ENCODE results near the gene HDAC4.

HDAC4 gene

DNA sequence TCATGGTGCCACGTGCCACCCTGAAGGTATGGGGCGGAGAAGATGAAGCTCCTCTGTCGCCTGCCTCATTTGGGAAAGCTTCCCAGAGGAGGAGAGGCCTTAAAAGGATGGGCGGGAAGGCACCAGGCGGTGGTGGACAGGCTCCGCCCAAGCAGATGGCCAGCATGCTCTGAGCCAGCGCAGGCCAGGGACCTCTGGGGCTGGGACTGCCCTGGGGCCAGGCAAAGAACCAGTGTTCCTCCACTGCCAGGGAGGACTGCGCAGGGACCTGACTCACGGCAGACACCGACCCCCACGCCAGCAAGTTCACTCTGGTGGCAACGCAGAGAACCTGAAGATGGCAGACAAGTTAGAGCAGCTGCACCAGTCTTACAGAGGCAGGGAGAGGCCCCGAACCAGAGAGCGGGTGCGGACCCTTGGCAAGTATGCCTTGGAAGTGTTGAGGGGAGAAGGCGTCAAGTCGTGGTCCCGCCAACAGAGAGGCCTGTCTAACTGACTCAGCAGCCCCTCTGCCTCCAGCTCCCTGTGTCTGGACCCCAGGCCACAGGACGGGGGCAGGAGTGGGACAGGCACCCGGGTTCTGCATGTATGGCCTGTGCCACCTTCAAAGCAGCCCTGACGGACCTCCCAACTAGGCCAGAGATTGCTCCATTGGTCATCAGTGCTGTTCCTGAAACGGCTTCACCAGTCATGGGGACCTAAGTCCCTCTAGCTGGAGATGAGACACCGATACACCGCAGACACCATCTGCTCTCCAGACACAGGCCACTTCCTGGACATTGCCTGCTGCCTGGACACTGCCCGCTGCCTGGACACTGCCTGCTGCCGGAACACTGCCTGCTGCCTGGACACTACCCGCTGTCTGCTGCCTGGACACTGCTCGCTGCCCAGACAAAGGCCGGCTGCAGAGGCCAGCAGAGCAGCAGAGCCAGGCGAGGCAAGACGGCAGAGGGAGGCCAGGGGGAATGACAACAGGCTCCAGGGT is 124.7 kb downstream of the HDAC4 start:
- no peak for DNase-seq

DNA sequence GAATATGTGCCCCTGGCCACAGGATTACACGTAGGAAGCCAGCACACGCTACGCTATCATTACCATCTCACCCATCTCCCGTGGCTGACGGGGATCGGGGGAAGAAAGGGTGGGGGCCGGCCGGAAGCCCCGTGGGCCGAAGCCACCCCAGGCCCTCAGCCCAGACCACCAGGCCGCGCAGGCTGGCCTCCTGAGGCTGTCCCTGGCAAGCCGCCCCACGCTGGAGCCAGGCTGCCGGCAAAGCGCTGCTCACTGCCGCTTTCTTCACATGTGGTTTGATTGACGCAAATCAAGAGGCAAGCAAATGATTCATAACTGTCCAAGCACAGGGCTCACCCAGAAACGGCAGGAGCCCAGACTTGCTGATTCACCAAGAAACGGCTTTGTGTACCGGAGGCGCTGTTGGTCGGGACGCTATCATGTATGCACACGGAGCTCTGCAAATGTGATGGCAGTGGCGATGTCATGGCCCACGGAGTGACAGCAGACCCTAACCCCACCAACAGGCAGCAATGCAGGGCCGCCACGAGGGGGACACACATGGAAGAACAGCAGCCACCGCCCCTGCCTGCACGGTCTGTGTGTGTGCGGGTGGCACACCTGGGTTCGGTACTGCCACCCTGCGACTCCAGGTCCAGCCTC is 125.7 kb downstream of the HDAC4 start:
- peak; percentile 49 for DNase-seq

DNA sequence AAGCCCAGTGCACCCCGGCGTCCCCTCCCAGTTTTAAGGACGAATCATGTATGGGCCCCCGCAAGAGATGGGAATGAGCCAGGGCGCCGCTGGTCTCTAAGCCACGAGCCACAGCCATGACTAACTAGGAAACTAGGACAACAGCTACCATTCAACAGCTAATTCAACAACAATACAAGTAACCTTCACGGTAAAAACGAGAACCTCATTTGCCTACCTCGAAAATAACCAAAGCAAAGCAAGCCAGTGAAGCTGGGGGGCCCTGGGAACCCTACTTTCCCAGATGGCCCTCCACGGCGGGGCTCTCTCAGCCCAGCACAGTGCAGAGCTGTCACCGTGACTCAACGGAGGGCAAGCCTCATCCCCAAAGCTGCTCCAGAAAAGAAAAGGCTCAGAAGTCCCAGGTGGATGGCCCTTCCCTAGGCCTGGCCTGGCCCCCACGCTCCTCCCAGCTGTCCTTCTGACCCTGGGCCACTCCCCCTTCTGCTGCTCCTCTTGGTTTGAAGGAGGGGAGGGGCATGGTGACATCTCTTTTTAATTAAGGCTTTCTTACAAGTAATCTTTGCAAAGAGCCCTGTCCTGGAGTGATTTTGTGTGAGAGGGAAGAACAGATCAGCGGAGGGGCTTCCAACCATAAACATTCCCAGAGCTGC is 126.3 kb downstream of the HDAC4 start:
- peak; percentile 42 for DNase-seq

DNA sequence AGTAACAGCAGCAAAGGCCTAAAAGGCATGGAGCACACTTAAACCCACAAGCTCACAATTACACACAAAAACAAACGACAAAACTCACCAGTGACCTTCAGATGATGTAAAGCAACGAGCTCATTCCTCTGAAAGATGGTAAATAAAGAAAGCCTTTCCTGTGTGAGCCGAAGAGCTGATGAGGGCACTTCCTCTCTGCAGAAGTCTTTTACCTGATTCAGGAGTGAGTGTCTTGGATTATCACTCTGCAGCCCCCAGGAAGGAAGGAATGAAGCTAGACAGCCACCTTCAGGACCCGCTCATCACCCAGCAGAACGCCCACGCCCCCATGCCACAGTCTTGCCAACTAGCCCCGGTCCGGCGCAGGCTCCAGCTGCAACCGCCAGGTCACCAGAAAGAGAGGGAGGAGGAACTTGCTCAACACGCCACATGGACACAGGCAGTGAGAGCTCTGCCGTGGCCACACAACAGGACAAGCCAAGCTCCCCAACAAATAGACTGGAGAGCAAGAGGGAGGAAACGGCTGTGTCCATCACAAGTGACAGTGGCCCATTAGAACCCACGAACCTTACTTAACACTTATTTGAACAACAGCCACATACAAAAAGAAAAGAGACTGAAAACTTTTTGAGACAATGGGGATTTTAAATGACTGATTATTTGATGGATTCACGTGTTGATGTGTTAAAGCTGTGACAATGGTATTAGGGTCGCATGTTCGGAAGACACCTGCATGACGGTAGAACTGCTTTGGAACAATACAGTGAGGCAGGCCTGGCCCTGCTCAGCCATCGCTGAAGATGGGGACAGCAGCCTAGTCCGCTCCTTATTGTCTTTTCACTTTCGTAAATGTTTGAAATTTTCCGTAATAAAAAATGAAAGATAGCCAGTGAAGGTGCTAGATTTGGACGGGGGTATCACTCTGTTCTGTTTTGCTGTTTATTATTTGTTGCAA is 127.3 kb downstream of the HDAC4 start:
- DNase-seq: no peak

DNA sequence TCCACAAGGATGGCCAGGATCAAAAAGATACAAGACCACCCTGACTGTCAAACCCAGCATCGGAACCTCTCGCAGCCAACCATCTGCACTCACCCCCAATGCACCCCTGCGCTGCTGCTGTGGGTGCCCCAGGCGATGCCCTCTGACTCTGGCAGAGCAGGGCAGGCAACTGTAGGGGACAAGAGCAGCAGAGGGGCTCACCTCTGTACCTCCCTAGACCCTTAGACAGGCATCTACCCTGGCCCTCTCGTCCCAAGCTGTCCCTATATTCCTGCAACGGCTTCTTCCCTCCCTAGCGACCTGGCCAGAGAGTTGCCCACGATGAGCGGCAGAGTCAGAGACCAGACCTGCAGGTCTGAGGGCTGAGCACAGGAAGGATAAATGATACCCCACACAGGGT is 128.2 kb downstream of the HDAC4 start:
- no peak for DNase-seq

DNA sequence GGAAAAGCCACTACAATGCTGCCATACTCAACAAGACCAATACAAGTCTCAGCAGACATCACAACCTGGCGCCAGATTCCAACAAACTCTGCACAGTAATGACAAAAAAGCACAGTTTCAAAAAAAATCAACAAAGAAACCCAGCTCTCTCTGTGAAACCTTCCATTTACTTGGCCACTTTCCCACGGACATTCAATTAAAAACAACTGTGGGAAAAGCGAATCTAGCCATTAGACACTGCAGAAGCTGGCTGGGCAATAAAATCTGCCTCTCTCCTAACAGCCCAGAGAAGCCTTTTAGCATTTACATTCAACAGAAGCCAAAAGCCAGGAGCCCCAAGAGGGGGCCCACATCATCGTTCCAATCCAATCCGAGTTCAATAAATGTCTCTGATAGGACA is 128.9 kb downstream of the HDAC4 start:
- DNase-seq: no peak

DNA sequence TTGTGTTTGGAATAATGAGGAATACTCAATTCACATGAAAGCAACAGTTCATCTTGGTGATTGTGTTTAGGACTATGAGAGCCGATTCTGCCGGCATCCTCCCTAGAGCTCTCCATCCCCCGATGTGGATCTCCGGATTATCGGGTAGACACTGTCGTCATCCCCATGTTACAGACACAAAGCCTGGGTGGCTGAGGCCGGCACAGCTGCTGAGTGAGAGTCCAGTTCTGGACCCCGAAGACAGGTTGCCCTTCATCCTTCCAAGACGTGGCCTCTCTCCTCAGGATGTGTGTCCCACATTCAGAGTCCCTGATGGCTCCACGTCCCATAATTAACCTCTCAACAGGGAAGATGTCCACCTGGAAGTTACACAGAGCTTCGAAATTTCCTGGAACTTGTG is 129.3 kb downstream of the HDAC4 start:
- DNase-seq: no peak

DNA sequence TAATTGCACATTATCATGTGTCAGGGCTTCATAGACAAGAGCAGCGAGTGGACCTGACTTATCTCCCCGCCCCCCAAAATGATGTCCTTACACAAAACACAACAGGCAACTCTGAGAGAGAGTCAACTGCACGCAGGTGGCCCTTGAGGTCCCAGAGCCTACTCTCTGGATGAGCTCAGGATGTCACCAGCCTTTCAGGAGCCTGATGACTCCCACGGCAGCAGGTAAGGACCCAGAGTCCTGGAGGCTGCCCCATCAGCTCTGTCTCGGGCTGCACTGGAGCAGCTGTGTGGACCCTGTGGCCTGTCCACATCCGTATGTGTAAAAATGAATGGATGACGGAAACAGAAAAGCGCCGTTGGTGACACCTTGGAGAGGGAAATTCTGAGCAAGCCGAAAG is 130.9 kb downstream of the HDAC4 start:
- DNase-seq: no peak

DNA sequence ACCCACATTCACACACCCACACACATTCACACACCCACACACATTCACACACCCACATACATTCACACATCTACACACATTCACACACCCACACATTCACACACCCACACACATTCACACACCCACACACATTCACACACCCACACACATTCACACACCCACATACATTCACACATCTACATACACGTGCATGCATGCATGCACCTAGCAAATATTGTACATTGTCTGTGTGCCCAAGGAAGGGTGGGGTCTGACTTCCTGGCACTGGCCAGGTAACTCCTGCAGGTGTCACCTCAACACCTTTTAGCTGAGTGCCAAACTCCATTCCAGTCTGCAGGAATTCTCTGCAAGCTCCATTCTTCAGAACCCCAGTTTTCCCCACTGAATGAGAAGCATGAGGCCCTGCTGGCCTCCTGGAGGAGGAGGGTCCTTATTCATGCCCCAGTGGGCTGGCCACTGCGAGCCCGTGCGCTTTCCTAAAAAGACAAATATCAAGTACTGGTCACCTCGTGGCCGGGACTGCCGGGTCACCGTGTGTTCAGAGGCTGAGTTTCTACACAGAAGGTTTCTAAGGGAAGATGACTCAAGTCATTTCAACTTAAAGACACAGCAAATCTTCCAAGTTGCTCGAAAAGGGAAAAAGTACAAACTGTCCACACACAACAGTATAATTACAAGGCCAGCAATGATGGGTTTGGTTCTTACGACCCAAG is 131.5 kb downstream of the HDAC4 start:
- no peak for DNase-seq

DNA sequence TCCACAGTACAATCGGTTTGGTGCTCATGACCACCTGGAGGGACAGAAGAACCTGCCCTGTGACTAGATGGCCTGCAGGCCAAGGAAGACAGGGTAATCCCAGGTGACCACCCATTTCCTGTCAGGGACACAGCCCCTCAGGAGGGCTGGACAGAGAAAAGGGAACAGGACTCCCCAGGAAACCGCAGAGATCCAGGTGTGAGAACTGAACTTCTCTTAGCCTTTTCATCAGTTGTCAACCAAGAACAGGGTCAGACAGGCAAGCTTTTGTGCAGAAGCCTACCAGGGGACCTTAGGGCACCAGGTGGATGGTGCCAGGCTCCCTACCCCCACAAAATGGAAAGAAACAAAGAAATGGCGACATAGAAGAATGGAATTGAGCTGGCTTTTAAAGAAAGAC is 132.3 kb downstream of the HDAC4 start:
- DNase-seq: no peak

DNA sequence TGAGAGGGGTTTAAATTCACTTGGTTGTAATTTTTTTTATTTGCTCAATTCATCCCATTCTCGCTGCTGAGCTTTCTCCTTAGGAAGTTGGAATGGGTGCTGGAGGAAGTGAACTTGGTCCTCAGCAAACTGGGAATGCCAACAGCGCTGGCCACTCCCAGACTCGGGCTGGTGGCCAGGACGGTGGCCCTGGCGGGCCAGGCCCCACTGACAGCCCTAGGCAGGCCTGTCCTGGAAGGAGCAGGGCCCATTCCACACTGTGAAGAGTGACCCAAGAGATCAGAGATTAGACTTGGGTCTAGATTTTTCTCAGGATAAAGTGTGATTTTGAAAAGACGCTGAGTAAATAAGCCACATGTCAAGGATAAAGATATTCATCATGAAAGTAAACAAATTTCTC is 132.7 kb downstream of the HDAC4 start:
- no peak for DNase-seq

DNA sequence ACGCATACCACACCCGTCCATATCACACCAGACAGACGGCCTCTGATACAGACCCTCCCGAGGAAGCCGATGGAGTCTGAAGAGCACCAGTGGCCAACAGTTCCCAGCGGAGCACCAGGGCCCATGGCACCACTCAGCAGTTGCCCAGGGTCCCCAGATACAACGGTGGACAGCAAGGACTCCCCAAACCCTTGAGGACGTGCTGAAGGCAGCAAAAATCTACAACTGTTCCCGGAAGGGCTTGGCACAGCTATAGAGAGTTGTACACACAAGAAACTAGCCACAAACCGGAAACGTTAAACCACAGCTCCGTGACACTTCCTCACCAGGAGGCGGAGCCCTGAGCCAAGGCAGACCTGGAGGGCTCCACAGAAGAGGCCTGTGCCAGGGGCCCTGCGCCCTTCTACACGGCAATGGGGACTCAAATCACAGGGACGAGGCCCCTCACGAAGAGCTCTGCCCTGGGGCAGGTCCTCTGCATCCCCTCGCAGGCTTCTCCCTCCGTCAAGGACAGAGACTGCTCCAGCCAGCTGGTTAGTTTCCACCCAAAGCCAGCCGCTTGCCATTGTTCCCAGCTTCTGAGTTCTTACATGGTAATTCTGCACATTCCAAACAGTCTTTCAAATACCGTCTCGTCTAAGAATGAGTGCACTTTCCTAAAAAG is 133.4 kb downstream of the HDAC4 start:
- DNase-seq: no peak

DNA sequence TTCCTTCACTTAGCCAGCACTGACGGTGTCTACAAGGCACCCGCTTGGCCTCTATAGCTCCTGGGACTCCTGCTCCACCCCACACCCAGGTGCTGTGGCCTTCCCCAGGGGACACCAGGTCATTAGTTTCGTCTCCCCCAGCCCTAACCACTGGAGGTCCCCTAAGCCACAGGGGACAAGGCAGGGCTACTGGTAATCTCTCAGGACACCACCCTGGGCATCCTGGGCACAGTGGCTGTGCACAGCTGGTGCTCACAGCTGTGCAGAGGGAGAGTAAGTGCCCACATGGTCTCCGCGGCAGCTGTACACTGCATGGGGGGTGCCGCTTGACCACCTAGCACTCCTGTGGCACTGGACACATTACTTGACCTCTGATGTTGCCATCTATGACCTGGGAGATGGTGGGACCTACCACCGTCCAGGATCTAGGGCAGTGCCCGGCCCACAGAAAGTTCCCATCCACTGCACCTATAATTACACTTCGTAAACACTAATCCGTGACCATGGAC is 134.0 kb downstream of the HDAC4 start:
- no peak for DNase-seq

DNA sequence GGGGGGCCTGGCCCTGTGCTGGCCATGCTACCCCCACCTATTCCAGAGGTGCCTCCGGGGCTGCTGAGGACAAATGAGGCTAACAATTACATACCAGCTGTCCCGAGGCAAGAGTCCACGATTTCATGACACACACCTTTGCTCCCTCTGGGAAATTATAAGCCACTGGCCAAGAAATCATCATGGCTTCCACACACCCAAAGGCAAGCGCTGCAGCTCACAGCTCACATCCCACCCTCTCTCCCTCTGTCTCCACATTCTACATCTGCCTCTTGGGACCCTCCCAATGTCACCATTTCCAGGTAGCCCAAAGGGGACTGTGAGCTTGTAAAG is 134.4 kb downstream of the HDAC4 start:
- no peak for DNase-seq

DNA sequence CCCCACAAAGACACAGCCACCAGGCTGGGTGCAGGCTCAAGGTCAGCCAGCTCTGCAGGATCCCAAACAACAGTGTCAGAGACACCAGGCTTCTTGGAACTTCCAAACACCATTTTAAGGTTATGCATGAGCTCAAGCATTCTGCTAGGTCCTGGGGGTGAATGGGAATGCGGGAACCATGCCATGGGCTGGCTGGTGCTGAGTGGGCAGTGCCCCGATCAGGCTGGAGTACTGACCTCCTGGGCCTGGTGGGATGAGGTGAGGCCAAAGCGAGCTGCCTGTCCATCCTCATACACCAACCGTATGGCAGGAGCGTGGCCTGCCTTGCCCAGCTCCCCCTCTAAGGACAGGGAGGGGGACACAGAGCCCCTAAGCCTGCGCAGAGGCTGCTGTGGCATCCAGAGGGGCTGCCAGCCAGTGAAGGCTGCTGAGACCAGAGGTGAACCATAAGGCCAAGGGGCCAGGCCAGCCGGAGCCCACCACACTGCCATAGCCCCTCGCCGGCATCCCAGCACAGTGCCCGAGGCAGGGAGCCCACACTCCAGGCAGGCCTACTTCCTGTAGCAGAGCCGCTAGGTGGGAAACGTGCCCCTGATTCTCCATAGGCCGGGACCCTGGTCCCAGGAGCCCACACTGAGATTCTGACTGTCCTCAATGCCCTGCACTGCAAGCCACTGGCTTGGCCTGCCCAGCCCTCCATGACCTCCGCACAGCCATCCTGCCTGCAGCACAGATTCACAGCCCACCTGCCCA is 135.0 kb downstream of the HDAC4 start:
- DNase-seq: no peak

DNA sequence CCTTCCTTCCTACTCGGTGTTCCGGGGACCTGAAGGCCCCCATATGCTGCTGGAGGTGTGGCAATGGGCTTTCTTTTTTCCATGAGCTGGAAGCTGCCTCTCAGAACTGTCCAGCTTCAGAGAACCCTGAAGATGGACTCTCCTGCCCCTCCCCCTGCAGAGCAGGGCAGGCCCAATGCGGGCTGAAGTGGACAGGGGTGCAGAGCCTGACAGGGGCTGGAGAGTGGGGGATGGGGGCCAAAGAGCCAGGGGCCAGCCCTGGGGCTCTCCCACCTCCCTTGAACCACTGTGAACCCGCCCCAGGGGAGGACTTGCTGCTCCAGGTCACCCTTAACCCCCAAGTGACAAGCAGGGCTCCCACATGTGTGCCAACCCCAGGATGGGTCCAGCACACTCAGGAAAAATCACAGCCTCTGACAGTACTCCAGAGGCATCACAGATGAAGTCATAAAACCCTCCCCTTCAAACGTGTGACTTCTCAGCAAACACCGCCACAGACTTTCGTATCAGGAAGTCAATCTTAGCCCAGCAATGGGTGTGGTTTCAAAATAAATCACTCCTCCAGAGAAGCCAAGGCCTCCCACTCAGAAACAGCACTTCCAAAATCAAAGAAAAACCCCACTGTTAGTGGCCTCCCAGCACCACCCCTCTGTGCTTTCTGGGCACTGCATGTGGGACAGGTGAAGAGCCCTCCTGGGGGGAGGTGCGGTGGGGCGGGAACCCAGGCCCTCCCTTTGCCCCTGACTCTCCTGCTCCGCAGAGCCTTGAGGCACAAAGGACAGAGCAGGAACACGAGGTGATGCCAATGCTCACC is 135.8 kb downstream of the HDAC4 start:
- DNase-seq: no peak

DNA sequence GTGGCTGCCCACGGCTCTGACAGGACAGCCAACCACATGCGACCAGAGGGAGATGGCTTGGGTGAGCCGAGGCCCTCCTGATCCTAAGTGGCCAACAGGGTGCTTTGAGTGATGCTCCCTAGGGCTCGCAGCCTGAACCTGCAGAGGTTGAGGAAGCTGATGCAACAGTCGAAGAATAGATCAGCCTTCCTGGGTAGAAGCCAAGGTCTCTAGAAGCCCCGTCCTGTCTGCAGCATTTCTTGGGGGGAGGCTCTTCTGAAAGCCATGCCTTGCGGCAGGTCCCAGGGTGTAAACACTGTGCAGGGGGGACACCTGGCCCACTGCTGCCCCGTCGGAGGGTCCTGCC is 136.4 kb downstream of the HDAC4 start:
- DNase-seq: no peak

DNA sequence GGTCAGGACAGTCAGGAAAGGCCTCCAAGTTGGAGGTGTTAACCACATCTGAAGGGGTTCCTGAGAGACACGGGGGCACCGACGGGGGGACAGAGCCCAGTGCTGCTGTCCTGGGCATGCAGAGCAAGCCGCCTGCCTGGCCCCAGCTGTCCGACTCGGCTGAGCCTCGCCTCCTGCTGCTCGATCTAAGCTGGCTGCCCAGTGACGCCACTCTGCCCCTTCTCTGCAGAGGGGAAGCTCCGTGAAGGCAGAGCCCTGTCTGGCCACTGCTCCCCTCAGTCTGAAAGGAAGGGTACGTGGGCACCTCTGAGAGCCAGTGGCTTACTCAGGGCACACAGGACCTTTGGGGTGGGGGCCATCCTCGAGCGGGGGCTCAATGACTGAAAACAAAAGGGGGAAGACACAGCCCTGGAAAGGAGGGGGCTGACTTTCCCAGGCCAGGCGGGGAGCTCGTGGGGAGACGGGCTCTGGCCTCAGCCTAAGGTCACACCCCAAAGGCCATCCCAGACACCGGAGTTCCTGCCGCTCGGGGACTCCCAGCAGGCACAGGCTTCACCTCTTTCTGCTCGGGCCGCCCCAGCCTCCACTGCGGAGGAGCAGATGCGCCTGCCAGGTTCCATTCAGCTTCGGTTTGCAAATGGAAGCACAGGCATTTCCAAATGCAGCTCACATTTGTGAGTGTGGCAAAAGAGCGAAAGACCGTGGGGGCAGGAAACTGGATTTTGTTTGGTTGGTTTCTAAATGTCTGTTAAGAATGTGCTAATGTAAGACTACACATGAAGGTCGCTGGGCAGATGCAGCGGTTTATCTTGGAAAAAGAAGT is 136.9 kb downstream of the HDAC4 start:
- no peak for DNase-seq

DNA sequence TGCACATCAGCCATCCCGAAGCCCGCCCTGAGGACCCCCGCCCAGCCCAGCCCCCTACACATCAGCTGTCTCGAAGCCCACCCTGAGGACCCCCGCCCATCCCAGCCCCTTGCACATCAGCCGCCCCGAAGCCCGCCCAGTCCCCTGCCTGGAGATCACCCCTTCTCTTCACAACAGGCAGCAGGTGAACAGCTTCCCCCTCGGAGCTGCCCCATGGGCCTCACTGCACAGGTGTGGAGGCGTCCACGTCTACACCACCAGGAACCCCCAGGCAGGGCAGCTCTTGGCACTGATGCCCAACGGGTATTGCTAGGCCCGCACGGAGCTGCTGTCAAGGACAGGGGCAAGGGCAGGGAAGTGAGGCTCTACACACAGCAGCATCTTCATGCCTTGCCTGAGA is 137.6 kb downstream of the HDAC4 start:
- DNase-seq: no peak

Data from T1000 (cell line).